ENCODE data around the gene SMIM36.
"Not testable (repeated sequence)": the region's sequence is repeated elsewhere in the genome, so short reads cannot be mapped to it uniquely, and the experiment has no call there.

SMIM36 gene

DNA sequence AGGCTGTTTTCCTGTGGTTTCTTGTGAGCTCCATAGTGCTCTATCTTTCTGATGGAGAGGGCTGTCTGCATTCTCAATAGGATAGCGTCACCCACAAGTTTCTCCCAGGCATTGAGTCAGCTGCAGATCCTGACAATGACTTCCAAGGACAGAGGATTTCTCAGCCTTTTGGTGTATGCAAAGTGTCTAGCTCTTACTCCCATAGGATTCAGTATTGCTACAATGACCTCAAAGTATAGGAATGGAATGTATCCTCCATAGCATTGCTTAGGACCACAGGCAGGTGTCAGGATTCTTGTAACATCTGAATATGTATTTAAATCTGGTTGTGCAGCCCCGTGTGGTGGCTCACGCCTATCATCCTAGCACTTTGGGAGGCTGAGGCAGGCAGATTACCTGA is 32.3 kb downstream of the SMIM36 start:
- no peak for DNase-seq (ENCODE audit: extremely low spot score)
- TF ChIP-seq, protein P1, sequence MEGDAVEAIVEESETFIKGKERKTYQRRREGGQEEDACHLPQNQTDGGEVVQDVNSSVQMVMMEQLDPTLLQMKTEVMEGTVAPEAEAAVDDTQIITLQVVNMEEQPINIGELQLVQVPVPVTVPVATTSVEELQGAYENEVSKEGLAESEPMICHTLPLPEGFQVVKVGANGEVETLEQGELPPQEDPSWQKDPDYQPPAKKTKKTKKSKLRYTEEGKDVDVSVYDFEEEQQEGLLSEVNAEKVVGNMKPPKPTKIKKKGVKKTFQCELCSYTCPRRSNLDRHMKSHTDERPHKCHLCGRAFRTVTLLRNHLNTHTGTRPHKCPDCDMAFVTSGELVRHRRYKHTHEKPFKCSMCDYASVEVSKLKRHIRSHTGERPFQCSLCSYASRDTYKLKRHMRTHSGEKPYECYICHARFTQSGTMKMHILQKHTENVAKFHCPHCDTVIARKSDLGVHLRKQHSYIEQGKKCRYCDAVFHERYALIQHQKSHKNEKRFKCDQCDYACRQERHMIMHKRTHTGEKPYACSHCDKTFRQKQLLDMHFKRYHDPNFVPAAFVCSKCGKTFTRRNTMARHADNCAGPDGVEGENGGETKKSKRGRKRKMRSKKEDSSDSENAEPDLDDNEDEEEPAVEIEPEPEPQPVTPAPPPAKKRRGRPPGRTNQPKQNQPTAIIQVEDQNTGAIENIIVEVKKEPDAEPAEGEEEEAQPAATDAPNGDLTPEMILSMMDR (IDR thresholded peaks at IDR 0.05; ENCODE audit: control extremely low read depth, extremely low read depth, low read depth, missing control alignments): no peak
- POLR2A ChIA-PET: no interaction called here
- CTCF ChIA-PET: interaction anchor here (1.4 to 1.5 kb wide), 2 partner anchors 54 to 486 kb away, joined by 3 read pairs; no protein-coding TSS in a partner anchor

DNA sequence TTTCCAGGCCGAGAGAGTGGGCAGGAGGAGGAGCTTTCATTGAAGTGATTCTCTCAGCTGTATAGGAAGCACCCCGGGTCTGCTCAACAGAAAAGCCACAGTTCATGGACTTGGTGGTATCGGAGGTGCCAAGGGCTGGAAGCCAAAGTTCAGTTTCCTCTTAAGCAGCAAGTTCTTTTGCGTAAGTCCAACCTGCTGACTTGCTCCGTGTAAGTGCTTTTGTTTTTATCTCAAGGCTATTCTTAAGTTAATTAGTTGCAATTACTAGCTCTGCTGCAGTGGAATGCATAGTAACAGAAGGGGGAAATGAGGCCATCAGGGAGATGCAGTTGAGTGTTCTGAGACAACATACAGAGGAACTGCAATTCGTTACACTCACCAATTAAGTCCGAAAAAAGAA is 44.6 kb downstream of the SMIM36 start:
- ChIA-PET POLR2A (no interaction called here), CTCF (interaction anchor here (0.9 to 2.0 kb wide), 3 partner anchors 14 to 110 kb away, joined by 3 to 6 read pairs (median 4); no protein-coding TSS in a partner anchor)
- TF ChIP-seq, protein P1 (IDR thresholded peaks at IDR 0.05; ENCODE audit: control extremely low read depth, extremely low read depth, low read depth, missing control alignments): no peak
- DNase-seq (ENCODE audit: extremely low spot score): no peak

DNA sequence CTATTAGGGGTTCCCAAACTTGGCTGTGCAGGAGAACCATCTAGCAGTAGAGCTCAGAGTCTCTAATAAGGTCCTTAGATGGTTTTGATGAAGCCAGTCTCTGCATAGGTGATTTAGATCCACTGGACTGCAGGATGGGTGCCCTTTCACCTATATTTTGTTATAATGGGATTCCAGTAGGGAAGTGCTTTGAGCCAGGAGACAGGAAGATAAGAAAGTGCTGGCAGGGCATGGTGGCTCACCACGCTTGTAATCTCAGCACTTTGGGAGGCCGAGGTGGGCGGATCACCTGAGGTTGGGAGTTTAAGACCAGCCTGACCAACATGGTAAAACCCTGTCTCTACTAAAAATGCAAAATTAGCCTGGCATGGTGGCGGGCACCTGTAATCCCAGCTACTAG is 45.5 kb downstream of the SMIM36 start:
- CTCF ChIA-PET: interaction anchor here (0.9 to 2.0 kb wide), 2 partner anchors 15 to 18 kb away, joined by 3 to 6 read pairs; no protein-coding TSS in a partner anchor
- DNase-seq (ENCODE audit: extremely low spot score); POLR2A ChIA-PET: not testable (repeated sequence)

DNA sequence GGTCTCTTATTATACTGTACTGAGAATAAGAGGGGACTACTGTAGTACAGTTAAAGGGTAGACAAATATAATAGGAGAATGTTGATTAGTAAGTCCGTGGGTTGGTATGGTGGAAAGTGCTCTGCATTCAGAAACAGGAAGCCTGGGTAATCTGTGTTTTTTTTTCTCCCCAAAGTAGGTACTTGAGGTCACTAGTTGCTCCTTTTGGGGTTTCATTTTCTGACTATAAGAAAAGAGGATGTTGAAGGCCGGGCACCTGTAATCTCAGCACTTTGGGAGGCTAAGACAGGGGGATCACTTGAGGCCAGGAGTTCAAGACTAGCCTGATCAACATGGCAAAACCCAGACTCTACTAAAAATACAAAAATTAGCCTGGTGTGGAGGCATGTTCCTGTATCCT is 47.7 kb downstream of the SMIM36 start:
- TF ChIP-seq, protein P1 (IDR thresholded peaks at IDR 0.05; ENCODE audit: control extremely low read depth, extremely low read depth, low read depth, missing control alignments): no peak
- ChIA-PET POLR2A (no interaction called here), CTCF (interaction anchor here (1.3 kb wide), 1 partner anchor 51 kb away, joined by 3 read pairs; no protein-coding TSS in a partner anchor)
- peak; percentile 53 for DNase-seq (ENCODE audit: extremely low spot score)

DNA sequence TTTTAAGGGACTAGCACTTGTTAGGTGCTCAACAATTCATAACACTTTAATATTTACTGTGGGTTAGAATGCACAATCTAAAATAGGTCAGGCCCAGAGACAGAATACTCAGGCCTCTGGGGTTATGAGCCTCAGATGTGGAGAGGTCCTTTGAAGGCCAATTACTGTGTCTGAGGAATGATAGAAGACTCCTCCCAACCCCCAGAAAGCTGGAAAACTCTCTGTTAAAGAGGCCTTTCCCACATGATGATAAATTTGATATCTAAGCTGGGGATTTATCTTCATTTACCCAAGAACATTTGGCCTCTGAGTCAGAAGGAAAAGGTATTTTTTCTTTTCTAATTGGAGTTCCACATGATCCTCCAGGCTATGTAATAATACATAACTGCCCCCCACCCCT is 48.5 kb downstream of the SMIM36 start:
- ChIA-PET CTCF (interaction anchor here (1.3 kb wide), 1 partner anchor 52 kb away, joined by 3 read pairs; no protein-coding TSS in a partner anchor), POLR2A (no interaction called here)
- DNase-seq (ENCODE audit: extremely low spot score): no peak
- TF ChIP-seq, protein P1 (IDR thresholded peaks at IDR 0.05; ENCODE audit: control extremely low read depth, extremely low read depth, low read depth, missing control alignments): no peak

DNA sequence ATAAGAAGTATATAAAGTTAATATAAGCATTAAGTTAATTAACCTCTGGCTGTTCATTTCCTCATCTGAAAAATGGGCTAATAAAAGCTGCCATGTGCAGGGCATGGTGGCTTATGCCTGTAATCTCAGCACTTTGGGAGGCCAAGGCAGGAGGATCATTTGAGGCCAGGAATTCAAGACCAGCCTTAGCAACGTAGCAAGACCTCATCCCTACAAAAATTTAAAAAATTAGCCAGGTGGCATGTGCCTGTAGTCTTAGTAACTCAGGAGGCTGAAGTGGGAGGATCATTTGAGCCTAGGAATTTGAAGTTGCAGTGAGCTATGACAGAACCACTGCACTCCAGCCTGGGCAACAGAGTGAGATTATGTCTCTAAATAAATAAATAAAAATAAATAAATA is 49.0 kb downstream of the SMIM36 start:
- TF ChIP-seq, protein P1 (IDR thresholded peaks at IDR 0.05; ENCODE audit: control extremely low read depth, extremely low read depth, low read depth, missing control alignments): no peak
- CTCF ChIA-PET: interaction anchor here (1.3 kb wide), 1 partner anchor 52 kb away, joined by 3 read pairs; no protein-coding TSS in a partner anchor
- DNase-seq (ENCODE audit: extremely low spot score): no peak
- POLR2A ChIA-PET: no interaction called here

DNA sequence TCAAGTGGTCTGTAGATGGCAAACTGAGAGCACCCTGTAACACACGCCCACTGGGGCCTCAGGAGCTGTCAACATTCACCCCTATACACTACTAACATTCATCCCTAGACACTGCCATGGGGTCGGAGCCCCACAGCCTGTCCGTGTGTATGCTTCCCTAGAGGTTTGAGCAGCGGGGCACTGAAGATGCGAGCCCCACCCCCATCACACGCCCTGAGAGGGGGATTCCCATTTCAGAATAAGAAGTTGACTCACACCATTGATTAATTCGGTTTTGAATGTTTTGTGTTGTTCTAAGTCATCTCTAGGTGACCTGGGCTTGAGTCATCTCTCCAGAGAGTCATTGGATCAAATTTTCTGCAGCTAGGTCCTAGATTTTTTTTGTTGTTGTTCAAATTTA is 52.3 kb downstream of the SMIM36 start:
- TF ChIP-seq, protein P1 (IDR thresholded peaks at IDR 0.05; ENCODE audit: control extremely low read depth, extremely low read depth, low read depth, missing control alignments): no peak
- peak; percentile 38 for DNase-seq (ENCODE audit: extremely low spot score)
- CTCF ChIA-PET: interaction anchor here (0.8 kb wide), 1 partner anchor 55 kb away, joined by 4 read pairs; no protein-coding TSS in a partner anchor
- POLR2A ChIA-PET: no interaction called here
